LHCN-M2 (cell line): Measurements from ENCODE around the gene DACT3. TPM values are rescaled to one million over a fixed set of nuclear protein-coding genes. Genes with fewer than 3 reads are reported as not detected.

Experiments used
- DNase-seq: peaks from one replicate; pipeline ENCODE4 v3.0.0-alpha.2; 2012; ENCODE audit warnings: low read depth
- polyA plus RNA-seq: library from polyadenylated mRNA; unstranded; fragments of >200 nt; gene quantifications from one replicate; pipeline ENCODE4 v1.2.1, GENCODE V29; 2012; ENCODE audit warnings: missing spikeins
- total RNA-seq: library from RNA; depleted of rRNA; stranded (reverse); fragments of >200 nt; gene quantifications from 2 replicates; pipeline ENCODE4 v1.2.3, GENCODE V29; 2014; rRNA removed

The DACT3 gene, protein sequence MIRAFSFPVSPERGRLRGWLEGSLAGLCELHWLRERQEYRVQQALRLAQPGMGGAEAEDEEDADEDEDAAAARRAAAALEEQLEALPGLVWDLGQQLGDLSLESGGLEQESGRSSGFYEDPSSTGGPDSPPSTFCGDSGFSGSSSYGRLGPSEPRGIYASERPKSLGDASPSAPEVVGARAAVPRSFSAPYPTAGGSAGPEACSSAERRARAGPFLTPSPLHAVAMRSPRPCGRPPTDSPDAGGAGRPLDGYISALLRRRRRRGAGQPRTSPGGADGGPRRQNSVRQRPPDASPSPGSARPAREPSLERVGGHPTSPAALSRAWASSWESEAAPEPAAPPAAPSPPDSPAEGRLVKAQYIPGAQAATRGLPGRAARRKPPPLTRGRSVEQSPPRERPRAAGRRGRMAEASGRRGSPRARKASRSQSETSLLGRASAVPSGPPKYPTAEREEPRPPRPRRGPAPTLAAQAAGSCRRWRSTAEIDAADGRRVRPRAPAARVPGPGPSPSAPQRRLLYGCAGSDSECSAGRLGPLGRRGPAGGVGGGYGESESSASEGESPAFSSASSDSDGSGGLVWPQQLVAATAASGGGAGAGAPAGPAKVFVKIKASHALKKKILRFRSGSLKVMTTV
- total RNA-seq = 1.7 and 1.8 TPM in 2 replicates
- 1.6 TPM for polyA plus RNA-seq

DNA sequence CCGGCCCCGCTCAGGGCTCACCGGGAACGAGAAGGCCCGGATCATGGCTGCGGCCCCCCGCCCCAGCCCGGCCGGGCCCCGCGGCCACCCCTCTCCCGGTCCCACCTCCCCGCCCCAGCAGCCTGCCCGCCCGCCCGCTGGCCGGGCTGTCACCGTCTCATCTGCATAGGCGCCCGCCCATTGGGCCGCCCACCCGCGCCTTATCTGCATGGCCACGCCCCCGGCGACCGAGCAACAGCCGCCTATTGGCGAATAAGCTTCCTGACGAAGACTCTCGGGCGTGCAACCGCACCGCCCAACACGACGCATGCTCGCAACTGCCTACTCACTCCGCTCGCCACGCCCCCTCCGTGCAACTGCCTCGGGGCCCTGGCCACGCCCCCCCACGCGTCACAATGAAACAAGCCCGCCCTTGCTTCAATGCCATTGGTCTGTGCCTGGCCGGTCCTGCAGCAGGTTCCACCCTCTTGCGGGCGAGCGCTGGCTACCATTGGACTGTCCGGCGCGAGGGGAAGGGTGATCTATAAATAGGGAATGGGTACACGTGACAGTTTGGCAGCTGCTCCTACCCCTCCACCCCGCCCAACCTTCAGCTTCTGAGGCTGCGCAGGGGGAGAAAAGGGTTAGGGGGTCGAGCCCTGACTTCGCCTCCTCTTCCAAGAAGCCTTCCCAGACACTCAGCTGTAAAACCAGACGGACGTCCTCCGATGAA lies at the start of gene DACT3:
TSS of gene DACT3 (minus strand) at position 163 of the 712 bp plus-strand sequence. CDS start at position 45, 118 bp downstream.
- peak; percentile 100 for DNase-seq

DNA sequence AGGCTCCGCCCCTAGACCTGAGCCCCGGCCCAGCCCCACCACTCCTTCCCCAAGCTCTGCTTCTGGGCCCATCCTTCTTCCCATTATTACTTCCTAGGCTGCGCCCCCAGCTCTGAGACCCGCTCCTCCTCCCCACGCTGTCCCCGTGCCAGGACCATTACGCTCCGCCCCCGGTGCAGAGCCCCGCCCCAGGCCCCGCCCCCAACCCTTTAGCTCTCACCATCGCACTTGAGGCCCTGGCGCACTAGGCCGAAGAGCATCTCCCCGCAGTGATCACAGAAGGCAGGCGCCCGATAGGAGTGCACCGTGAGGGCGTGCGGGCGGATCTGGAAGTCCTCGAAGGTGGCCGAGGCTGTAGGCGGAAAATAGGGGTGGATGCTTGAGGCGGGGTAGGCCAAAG lies 49.7 kb upstream of the DACT3 start:
- no peak for DNase-seq

DNA sequence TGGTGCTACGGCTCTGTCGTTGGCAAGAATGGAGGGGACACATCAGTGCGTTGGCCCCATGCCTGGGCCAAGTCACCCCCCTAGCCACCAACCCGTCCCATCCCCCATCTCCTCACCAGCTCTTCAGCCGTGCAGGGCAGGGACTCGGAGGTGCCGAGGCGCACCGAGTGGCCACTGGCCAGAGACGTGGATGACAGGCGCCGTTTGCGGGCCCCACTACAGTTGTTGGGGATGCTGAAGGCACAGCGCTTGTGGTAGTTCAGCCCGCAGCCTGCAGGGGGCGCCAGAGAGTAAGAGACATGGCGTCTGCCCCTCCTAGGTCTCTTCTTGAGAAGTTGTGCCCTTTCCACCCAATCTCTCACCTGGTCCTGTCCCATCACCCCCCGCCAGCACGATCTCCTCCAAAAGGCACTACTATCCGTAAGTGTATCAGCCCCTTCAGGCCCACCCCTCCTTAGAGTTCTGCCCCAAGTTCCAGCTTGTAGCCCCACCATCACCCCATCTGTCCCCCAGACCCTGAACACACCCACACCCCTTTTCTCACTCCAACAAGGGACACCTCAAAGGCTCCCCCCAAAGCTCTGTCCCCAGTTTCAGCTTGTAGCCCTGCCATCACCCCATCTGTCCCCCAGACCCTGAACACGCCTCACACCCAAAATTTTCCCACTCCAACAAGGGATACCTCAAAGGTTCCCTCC lies 43.5 kb upstream of the DACT3 start:
- DNase-seq = peak; percentile 39

DNA sequence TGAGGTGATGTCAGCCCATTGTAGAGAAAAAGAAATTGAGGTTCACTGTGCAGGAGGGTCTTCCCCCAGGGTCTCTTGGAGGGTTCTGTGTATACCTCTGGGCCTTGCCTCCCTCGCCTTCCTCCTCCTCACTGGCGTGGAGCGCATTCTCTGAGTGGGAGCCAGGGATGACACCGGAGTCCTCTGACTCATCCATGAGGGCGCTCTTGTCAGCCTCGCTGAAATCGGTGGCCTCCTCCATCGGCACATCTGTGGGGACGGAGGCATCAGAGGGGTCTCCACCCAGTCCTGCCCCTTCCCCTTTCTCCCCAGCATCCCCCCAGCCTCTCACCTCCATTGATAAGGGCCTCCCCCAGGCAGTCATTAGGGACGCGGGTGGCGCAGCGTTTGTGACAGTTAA lies 39.7 kb upstream of the DACT3 start:
- DNase-seq = no peak

DNA sequence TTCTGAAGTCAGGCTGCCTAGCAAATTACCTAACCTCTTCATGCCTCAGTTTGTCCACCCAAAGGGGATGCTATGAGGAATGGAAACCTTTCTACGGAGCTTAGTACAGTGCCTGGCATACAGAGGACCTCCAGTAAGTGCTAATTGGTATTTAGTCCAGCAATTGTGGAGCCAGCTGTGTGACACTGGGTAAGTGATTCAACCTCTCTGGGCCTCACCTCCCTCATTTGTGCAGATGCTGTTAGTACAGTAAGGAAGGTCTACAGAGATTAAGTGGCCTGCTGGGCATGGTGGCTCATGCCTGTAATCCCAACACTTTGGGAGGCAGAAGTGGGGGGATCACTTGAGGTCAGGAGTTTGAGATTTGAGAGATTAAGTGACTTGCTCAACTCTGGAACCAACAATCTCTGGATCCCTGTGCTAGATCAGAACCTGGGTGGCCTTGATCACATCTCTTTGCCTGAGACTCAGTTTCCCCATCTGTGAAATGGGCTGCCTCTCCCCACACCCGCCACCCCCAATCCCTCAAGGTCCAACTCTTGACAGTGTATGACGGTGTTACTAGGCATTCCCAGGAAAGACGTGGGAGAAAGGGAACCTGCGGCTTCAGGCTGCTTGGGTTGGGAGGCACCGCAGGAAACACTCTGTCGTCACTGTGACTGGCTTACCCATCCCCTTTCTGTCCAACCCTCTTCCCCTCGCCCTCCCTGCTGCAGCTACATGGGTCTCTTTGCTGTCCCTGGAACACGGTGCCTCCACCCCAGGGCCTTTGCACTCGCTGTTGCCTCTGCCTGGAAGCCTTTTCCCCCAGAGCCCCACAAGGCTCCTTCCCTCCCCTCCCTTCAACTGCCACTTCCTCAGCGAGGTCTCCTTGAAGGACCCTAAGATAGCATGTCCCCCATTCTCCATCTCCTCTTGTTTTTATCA lies 37.7 kb upstream of the DACT3 start:
- DNase-seq = no peak

DNA sequence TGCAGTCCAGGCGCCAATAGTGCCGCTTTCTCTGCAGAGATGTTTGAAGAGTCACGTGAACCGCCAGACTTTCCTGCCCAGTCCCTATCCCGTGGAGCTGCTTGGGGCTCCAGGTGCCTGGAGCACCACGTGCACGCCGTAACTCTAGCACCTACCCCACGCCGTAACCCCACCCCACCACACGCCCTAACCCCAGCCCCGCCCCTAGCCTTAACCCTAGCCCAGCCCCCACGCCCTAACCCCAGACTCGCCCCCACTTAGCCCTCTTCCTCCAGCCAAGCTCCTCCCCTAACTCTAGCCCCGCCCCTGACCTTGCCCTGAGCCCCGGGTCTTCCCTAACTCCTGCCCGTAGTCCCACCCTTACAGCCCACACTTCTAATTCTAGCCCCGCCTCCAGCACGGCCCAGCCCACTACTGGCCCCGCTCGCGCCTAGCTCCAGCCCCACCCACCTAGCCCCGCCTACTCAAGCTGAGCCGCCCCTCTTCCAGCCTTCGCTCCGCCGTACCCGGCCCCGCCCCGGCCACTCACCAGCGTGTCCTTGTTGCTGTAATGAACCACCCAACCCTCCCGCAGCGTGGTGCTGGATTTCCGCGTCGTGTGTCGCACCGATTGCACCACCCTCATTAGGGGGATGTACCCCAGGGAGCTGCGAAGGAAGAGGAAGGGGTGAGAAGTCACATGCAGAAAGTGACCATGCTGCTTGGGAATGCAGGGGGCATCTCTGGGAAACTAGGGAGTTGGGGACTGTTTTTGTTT lies 36.4 kb upstream of the DACT3 start:
- DNase-seq = no peak

DNA sequence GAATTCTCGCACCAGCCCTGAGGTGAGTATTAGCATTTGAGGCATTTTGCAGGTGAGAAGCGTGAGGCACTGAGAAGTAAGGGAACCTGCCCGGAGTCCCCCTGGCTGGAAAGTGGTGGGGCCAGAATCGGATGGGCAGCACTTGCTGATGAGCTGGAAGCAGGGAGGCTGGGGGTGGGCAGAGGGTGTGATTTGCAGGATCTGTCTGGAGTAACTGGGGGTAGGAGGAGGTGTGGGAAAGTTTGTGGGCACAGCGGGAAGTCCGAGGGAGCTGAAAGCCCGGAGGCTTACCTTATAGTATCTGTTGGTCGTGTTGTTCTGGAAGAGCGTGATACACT lies 35.9 kb upstream of the DACT3 start:
- no peak for DNase-seq

DNA sequence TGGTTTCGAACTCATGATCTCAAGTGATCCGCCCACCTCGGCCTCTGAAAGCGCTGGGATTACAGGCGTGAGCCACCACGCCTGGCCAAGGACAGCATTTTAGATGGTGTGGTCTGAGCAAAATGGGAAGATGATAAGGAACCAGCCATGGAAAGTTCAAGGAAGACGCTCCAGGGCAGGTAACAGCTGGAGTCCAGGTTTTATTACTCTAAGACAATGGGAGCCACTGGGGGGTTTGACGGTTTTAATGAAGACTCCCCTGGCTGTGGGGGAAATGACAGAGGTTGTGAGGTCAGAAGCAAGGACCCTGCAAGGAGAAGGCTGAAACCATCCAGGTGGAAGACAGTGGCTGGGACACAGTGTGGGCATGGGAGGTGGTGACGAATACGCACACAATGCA lies 35.1 kb upstream of the DACT3 start:
- DNase-seq = no peak

DNA sequence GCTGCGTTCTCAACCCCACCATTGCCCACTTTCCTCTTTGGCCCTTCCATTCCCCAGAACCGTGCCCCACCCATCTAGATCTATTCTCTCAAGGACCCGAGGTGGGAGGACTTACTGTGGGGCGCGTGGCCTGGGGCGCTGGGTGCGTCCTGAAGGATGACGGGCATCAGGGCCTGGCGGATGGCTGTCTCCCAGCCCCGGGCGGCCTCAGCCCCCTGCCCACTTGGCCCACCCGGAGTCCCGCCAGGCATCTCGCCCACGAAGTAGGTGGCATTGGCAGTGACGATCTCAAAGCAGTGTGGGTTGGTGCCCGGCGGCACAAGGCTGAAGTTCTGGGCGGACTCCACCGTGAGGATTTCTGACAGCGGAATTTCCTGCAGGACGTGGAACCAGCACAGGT lies 32.8 kb upstream of the DACT3 start:
- no peak for DNase-seq

DNA sequence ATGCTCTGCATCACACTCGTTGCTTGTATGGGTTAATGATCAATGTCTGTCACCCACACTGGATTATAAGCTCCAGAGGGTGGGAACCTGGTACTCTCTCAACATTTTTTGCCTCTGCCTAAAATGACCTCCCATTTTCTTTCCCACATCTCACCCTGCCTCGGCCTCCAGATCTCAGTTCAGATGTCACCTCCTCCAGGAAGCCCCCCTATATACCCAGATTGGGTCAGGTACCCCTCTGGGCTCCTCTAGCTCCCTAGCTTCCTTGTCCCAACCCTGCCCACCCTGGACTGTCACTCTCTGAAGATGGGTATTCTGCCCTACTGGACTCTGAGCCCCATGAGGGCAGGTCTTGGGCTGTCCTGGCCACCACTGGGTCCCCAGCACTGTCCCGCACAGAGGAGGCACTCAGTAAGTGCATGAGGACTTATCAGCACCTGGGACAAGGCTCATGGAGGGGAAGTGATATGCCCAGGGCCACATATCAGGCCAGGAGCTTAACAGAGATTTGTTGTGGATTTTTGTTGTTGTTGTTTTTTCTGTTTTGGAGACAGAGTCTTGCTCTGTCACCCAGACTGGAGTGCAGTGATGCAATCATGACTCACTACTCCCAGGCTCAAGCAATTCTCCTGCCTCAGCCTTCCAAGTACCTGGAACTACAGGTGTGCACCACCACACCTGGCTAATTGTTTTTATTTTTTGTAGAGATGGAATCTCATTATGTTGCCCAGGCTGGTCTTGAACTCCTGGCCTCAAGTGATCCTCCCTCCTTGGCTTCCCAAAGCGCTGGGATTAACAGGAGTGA lies 32.1 kb upstream of the DACT3 start:
- no peak for DNase-seq

DNA sequence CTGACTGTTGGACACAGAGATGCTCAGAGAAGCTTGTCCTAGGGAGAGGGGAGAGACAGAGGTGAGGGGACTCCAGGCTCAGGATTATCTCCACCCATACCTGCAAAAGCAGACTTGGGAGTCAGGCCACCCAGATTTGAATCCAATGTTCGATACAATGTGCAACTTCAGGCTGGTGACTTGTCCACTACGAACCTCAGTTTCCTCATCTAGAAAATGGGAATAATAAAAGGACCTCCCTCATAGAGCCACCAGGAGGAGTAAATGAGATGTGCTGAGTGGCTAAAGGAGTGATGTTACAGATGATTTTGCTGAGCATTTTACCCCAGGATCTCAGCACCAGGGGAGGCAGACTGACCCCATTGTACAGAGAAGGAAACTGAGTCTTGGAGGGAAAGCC lies 31.0 kb upstream of the DACT3 start:
- no peak for DNase-seq

DNA sequence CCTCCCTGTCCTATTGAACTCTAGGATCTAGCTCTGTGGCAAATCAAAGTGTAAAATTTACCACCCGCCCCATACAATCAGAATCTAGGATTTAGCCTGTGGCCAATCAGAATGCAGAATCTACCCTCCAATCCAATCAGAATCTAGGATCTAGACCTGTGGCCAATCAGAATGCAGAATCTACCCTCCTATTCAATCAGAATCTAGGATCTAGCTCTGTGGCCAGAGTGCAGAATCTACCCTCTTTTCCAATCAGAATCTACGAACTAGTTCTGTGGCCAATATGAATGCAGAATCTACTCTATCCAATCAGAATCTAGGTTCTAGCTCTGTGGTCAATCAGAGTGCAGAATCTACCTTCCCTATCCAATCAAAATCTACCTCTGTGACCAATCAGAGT lies 30.1 kb upstream of the DACT3 start:
- DNase-seq = no peak

DNA sequence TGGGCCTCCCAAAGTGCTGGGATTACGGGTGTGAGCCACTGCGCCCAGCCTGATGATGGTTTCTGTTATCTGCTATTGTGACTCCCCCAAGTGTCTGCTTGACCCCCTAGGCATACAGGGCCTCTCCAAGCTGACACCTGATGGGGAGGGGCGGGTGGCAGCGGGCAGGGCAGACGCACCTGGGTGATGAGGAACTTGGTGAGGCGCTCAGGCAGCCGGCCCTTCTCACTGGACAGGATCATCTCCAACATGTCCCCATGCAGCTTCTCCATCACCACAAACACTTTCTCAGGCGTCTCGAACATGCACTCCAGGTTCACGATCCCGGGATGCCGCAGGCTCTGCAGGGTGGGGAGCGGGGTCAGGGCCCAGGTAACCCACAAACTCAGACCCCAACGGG lies 28.4 kb upstream of the DACT3 start:
- no peak for DNase-seq

DNA sequence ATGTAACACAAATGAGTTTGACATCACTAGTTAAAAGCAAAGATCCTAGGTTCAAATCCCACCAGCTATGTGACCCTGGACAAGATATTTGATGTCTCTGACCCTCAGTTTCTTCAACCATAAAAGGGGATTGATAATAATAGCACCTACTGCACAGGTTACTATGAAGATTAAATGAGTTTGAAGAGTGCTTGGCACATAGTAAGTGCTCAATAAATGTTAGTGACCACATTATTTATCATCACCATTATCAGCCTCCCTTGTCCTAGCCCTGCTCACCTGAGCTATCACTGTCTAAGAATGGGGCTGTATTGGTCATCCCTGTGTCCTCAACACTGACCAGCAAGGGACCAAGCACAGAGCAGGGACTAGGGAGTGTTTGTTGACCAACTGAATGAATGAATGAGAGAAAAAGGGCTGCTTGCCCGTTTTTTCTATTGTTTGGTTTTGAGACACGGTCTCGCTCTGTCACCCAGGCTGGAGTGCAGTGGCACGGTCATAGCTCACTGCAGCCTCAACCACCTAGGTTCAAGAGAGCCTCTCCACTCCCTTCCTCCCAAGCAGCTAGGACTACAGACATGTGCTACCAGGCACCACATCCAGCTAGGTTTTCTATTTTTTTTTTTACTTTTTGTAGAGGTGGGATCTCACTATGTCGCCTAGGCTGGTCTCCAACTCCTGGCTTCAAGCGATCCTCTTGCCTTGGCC lies 26.6 kb upstream of the DACT3 start:
- no peak for DNase-seq

DNA sequence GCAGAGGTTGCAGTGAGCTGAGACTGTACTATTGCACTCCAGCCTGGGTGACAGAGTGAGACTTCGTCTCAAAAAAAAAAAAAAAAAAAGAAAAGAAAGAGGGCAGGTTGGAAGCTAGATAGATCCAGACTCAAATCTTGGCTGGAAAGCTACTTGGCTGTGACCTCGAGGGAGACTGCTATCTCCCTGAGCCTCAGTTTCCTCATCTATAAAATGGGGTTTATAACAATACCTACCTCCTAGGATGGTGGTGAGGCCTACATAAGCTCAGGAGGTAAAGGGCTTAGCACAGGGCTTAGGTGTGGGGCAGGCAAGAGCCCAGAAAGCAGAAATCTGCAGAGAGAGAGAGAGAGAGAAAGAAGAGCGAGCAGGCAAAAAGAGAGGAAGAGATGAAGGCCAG lies 24.2 kb upstream of the DACT3 start:
- DNase-seq = no peak

DNA sequence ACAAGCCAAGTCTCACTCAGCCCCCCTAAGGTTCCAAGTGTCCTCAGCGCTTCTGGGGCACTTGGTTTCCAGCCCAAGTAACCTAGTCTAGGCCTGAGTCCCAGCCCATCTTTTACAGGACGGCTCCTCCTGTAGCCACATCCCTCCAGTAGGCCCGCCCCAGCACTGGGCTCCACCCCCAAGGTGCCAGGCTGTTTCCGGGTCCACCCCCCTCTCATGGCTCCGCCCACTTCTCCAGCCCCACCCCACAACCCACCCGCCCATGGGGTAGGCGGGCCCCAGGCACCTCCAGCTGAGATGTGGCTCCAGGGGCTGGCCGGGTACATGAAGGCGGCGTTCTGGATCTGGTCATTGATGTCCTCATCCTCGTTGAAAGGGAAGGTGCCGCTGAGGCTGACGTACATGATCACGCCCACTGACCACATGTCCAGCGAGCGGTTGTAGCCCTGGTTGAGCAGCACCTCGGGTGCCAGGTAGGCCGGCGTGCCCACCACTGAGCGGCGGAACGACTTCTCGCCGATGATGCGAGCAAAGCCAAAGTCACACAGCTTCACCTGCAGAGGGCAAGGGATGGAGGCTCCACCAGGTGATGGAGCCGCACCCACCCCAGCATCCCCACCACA lies 17.2 kb upstream of the DACT3 start:
- no peak for DNase-seq

DNA sequence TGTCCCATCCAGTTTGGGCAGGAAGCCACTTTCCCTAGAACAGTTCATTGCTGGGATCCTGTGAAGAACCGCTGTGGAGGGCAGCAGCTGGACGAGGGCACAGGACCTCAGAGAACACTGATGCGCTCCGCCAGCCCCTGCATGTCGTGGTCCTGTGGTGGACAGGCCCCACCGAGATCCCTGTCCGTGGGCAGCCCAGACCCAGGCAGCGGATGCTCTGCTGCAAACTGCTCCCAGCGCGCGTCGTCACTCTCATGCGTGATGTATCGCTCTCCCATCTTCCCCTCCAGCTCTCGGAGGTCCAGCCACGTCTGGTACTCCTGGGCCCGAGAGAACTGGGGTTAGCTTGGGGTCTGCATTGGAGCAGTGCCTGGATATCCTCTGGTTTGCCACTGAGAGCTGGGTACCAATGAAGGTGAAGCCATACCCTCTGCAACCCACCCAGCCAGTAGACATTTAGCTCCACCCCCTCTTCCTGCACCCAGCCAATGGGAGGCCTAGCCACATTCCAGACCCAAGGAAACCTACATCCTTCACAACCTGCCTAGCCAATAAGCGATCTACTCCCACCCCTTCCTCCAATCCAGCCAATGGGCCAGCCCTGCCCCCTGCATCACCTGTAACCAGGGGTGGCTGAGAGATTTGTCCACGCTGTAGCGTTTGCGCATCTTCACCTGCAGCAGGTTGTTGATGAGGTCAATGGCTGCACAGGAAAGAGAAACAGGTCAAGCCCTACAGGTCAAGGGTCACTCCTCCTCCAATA lies 13.6 kb upstream of the DACT3 start:
- DNase-seq = no peak

DNA sequence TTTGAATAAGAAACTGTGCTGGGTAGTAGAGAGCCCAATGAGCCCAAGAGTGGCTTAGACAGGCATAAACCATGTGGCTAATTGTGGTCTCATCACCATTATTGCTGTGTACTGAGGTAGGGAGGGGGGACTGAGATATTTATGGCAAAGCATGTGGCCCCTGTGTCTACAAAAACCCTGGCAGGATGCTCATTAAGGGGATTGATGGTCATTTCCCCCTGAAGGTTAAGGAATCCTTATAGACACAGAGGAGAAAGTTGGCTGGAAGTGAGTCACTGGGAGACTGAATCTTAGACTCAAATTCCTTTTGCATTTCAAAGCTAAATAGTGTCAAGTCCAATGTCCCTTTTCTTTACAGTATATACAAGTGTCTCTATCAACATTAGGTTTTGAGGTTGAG lies 9.8 kb upstream of the DACT3 start:
- no peak for DNase-seq
